HepG2 (cell line): Measurements from ENCODE around the gene ARHGEF10L. TPM values are rescaled to one million over a fixed set of nuclear protein-coding genes. Genes with fewer than 3 reads are reported as not detected.

Experiments
- ASH2L ChIP-seq: fragments of 300-600, 200-600 bp; sonication (generic); IDR thresholded peaks from 2 replicates; pipeline ENCODE4 v1.7.0; 2017; ENCODE audit warnings: low read depth, mild to moderate bottlenecking, moderate library complexity, mixed read lengths, low read length; ENCODE audit not compliant: insufficient read length
- BRF2 ChIP-seq: sonication (generic); formaldehyde crosslinking; IDR thresholded peaks from 2 replicates; pipeline ENCODE4 v1.8.1; 2022; ENCODE audit warnings: mild to moderate bottlenecking, missing genetic modification reagents
- CREBL2 ChIP-seq: sonication (generic); formaldehyde crosslinking; IDR thresholded peaks from 2 replicates; pipeline ENCODE4 v1.8.1; 2023; ENCODE audit warnings: missing genetic modification reagents, mild to moderate bottlenecking, borderline replicate concordance
- DR1 ChIP-seq: sonication (generic); formaldehyde crosslinking; IDR thresholded peaks from 2 replicates; pipeline ENCODE4 v1.8.0; 2021; ENCODE audit warnings: mild to moderate bottlenecking, missing genetic modification reagents, inconsistent platforms
- FOXO4 ChIP-seq: sonication (generic); formaldehyde crosslinking; conservative IDR thresholded peaks from 2 replicates; pipeline ENCODE4 v1.8.1; 2023; ENCODE audit warnings: missing genetic modification reagents
- GLMP ChIP-seq: sonication (generic); formaldehyde crosslinking; IDR thresholded peaks from 2 replicates; pipeline ENCODE4 v1.9.0; 2021; ENCODE audit warnings: missing genetic modification reagents, mild to moderate bottlenecking, borderline replicate concordance
- HDAC1 ChIP-seq: sonication (generic); formaldehyde crosslinking; IDR thresholded peaks from 2 replicates; pipeline ENCODE4 v1.5.1; 2020; ENCODE audit warnings: mild to moderate bottlenecking, missing genetic modification reagents
- HES4 ChIP-seq: sonication (generic); formaldehyde crosslinking; IDR thresholded peaks from 2 replicates; pipeline ENCODE4 v1.9.0; 2021; ENCODE audit warnings: mild to moderate bottlenecking, missing genetic modification reagents, borderline replicate concordance
- KIAA2018 ChIP-seq: sonication (generic); formaldehyde crosslinking; IDR thresholded peaks from 2 replicates; pipeline ENCODE4 v1.5.0; 2020; ENCODE audit warnings: mild to moderate bottlenecking, missing genetic modification reagents, borderline replicate concordance
- KMT2A ChIP-seq: sonication (generic); formaldehyde crosslinking; IDR thresholded peaks from 2 replicates; pipeline ENCODE4 v1.4.0; 2020; ENCODE audit warnings: missing genetic modification reagents
- MIXL1 ChIP-seq: IDR thresholded peaks from 2 replicates; pipeline ENCODE4 v1.6.1; 2016
- ONECUT2 ChIP-seq: sonication (generic); formaldehyde crosslinking; IDR thresholded peaks from 2 replicates; pipeline ENCODE4 v1.4.0; 2020; ENCODE audit warnings: missing genetic modification reagents
- REPIN1 ChIP-seq: sonication (generic); formaldehyde crosslinking; IDR thresholded peaks from 2 replicates; pipeline ENCODE4 v1.8.0; 2022; ENCODE audit warnings: missing genetic modification reagents, low read depth, mild to moderate bottlenecking, borderline replicate concordance
- SALL2 ChIP-seq: sonication (generic); formaldehyde crosslinking; IDR thresholded peaks from 2 replicates; pipeline ENCODE4 v1.8.1; 2023; ENCODE audit warnings: mild to moderate bottlenecking, missing genetic modification reagents, inconsistent platforms
- SOX5 ChIP-seq: IDR thresholded peaks from 2 replicates; pipeline ENCODE4 v1.6.1; 2016; ENCODE audit warnings: borderline replicate concordance
- THYN1 ChIP-seq: sonication (generic); formaldehyde crosslinking; IDR thresholded peaks from 2 replicates; pipeline ENCODE4 v1.8.1; 2023; ENCODE audit warnings: low read depth, mild to moderate bottlenecking, moderate library complexity, missing genetic modification reagents, borderline replicate concordance
- ZFP36L1 ChIP-seq: sonication (generic); formaldehyde crosslinking; IDR thresholded peaks from 2 replicates; pipeline ENCODE4 v1.8.0; 2022; ENCODE audit warnings: mild to moderate bottlenecking, missing genetic modification reagents, moderate library complexity
- polyA plus RNA-seq, 8 experiments: library from polyadenylated mRNA; depleted of rRNA in 3 of 8; stranded (reverse) in 7 of 8; unstranded in 1 of 8; fragments of >200 nt; fragmentation: Illumina TruSeq in 4 of 8; extraction: Trizol in 4 of 8; gene quantifications; 2 replicates each; pipeline versions ENCODE4 v1.2.1 to v1.2.3, GENCODE V29; 2011 to 2016; ENCODE audit warnings: low read depth in 4 of 8, missing spikeins in 1 of 8, mixed read lengths in 1 of 8; ENCODE audit not compliant: insufficient read depth in 1 of 8
- total RNA-seq, 5 experiments: library from RNA; depleted of rRNA; stranded (reverse); fragments of >200 nt; fragmentation: Illumina TruSeq; extraction: Trizol; gene quantifications; 2 replicates each; pipeline ENCODE4 v1.2.3, GENCODE V29; 2016; ENCODE audit warnings: low read depth in 1 of 5

The ARHGEF10L gene
- total and polyA plus RNA-seq, 2 of the 13 experiments (the other 11 are each of a cell fraction or from before 2014, with no cell fraction given) = 46.5 to 78.3 TPM

GRCh38 chr1:17581389-17582123, 42.1 kb downstream of the ARHGEF10L start (continued):
- no peak for TF ChIP-seq HES4 (CRISPR knock-in tag)
- no peak for TF ChIP-seq CREBL2
- TF ChIP-seq MIXL1 (CRISPR knock-in tag) = no peak
- TF ChIP-seq KIAA2018 (CRISPR knock-in tag) = no peak
- no peak for TF ChIP-seq ASH2L
- TF ChIP-seq BRF2 (CRISPR knock-in tag) = no peak
- TF ChIP-seq GLMP = no peak
- TF ChIP-seq SOX5 (CRISPR knock-in tag) = peak; percentile 91
- TF ChIP-seq ONECUT2 (CRISPR knock-in tag) = peak; percentile 64
- no peak for TF ChIP-seq DR1 (CRISPR knock-in tag)
- TF ChIP-seq SALL2 = no peak
- TF ChIP-seq ZFP36L1 (CRISPR knock-in tag) = no peak
- TF ChIP-seq THYN1 (CRISPR knock-in tag) = no peak
- TF ChIP-seq REPIN1 = peak; percentile 19; the same call in 1 of the 2 replicates
- TF ChIP-seq HDAC1 (CRISPR knock-in tag) = peak; percentile 74
- TF ChIP-seq FOXO4 (CRISPR knock-in tag) = no peak
- TF ChIP-seq KMT2A = no peak
